Glomerular endothelial cell (primary cell): ENCODE measurements around the gene ZP1. TPM values are rescaled to one million over a fixed set of nuclear protein-coding genes. Genes with fewer than 3 reads are reported as not detected.
"Not testable (repeated sequence)": the region's sequence is repeated elsewhere in the genome, so short reads cannot be mapped to it uniquely, and the experiment has no call there.

ENCODE experiments used
- DNase-seq: peaks from one replicate; pipeline ENCODE4 v3.0.0-alpha.2; 2011; ENCODE audit warnings: low read depth, low spot score; ENCODE audit errors: extremely low read depth
- total RNA-seq: library from RNA; depleted of rRNA; stranded (reverse); fragments of >200 nt; gene quantifications from 2 replicates; pipeline ENCODE4 v1.2.3, GENCODE V29; 2015

The ZP1 gene
- total RNA-seq, 1 donor from 2014 or later = not detected

- DNase-seq = no peak
These were observed 37.7 kb downstream of the ZP1 start for GRCh38 chr11:60905047-60905446.

GRCh38 chr11:60905551-60906113 lies 38.3 kb downstream of the ZP1 start:
- no peak for DNase-seq

- peak; percentile 87 for DNase-seq
These were observed 39.0 kb downstream of the ZP1 start, which contains the start of gene PRPF19 for GRCh38 chr11:60906132-60906972. TSS of gene PRPF19 (minus strand) at chr11:60906585. CDS start at chr11:60906382, 203 bp downstream.

GRCh38 chr11:60908803-60909202 lies 41.5 kb downstream of the ZP1 start:
- no peak for DNase-seq

GRCh38 chr11:60909680-60910280 lies 42.4 kb downstream of the ZP1 start:
- not testable (repeated sequence) for DNase-seq

GRCh38 chr11:60910281-60910687 lies 42.9 kb downstream of the ZP1 start:
- no peak for DNase-seq

- DNase-seq = no peak
These were observed 43.5 kb downstream of the ZP1 start for GRCh38 chr11:60910711-60911380.

- no peak for DNase-seq
These were observed 45.0 kb downstream of the ZP1 start for GRCh38 chr11:60912223-60912850.

GRCh38 chr11:60912851-60913528 lies 45.6 kb downstream of the ZP1 start:
- no peak for DNase-seq

- peak; percentile 92 for DNase-seq
These were observed 46.7 kb downstream of the ZP1 start, which contains the start of gene TMEM109 for GRCh38 chr11:60913793-60914632. TSS of gene TMEM109 (plus strand) at chr11:60914158. CDS start at chr11:60919694, 5,536 bp downstream.

- DNase-seq = no peak
These were observed 47.4 kb downstream of the ZP1 start for GRCh38 chr11:60914633-60915247.

- DNase-seq = no peak
These were observed 48.0 kb downstream of the ZP1 start for GRCh38 chr11:60915248-60915914.

- no peak for DNase-seq
These were observed 49.4 kb downstream of the ZP1 start for GRCh38 chr11:60916669-60917206.

GRCh38 chr11:60917267-60917666 lies 49.9 kb downstream of the ZP1 start:
- DNase-seq = no peak

GRCh38 chr11:60918251-60918938 lies 51.1 kb downstream of the ZP1 start:
- DNase-seq = no peak

- no peak for DNase-seq
These were observed 51.6 kb downstream of the ZP1 start for GRCh38 chr11:60918939-60919265.

- no peak for DNase-seq
These were observed 52.0 kb downstream of the ZP1 start for GRCh38 chr11:60919320-60919719.
